ENCODE data around the gene CFDP1. TPM values are rescaled to one million over a fixed set of nuclear protein-coding genes. Genes with fewer than 3 reads are reported as not detected.
"Not testable (repeated sequence)": the region's sequence is repeated elsewhere in the genome, so short reads cannot be mapped to it uniquely, and the experiment has no call there.

Gene CFDP1
- total and polyA plus RNA-seq, 11 donors, result 17.7 to 60.6 (median 25.3) TPM

DNA sequence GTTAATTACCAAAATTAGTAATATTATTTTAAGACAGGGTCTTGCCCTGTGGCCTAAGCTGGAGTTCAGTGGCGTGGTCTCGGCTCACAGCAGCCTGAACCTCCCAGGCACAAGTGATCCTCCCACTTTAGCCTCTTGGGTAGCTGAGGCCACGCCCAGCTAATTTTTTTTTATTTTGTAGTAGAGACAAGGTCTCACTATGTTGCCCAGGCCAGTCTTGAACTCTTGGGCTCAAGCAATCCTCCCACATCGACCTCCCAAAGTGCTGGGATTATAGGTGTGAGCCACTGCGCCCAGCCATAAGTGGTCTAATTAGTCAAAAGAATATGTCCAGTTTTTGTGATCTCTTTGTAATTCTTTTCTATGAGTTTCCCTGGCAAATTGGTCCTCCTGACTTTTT is 12.0 kb upstream of the CFDP1 start:
- no peak overlapping the region for H3K27ac ChIP-seq
- ATAC-seq, result no peak
- TF ChIP-seq, protein P1, sequence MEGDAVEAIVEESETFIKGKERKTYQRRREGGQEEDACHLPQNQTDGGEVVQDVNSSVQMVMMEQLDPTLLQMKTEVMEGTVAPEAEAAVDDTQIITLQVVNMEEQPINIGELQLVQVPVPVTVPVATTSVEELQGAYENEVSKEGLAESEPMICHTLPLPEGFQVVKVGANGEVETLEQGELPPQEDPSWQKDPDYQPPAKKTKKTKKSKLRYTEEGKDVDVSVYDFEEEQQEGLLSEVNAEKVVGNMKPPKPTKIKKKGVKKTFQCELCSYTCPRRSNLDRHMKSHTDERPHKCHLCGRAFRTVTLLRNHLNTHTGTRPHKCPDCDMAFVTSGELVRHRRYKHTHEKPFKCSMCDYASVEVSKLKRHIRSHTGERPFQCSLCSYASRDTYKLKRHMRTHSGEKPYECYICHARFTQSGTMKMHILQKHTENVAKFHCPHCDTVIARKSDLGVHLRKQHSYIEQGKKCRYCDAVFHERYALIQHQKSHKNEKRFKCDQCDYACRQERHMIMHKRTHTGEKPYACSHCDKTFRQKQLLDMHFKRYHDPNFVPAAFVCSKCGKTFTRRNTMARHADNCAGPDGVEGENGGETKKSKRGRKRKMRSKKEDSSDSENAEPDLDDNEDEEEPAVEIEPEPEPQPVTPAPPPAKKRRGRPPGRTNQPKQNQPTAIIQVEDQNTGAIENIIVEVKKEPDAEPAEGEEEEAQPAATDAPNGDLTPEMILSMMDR (IDR thresholded peaks at IDR 0.05), result no peak
- TF ChIP-seq POLR2A (IDR thresholded peaks at IDR 0.05), result no peak
- DNase-seq, result no peak
- peaks cover 0 to 6% (median 0%) of the 10 kb centered on the region in 12 donors for H3K4me1 ChIP-seq
- H3K27me3 ChIP-seq, result no peaks in the 10 kb centered on the region
- H3K4me3 ChIP-seq, result no peak overlapping the region
- WGBS, 4 donors, result 70 to 84% (median 75%) methylated on average over 5 of the region's 5 CpGs
- intact Hi-C loops (cut with DNase I), result no loop called here
- no peaks in the 10 kb centered on the region for H3K9me3 ChIP-seq
- peaks cover 0 to 45% (median 31%) of the 10 kb centered on the region in 9 donors for H3K36me3 ChIP-seq

DNA sequence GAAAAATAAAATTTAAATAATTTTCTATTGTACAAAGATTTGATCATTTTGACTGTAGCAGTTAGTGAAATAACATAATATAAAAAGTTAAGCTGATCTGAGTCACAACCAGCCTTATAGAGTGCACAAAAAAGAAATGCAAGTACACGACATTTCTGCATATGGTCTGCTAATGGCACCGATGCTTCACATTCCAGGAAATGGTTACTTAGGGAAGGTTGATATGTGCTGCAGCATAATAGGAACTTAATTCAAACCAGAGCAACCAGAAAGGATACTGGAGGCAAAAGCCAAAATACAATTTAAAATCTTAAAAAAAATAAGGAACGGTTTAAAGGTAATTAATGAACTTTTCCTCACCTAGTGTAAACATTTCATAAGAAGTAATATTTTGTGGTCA is 10.0 kb upstream of the CFDP1 start:
- intact Hi-C loops (cut with DNase I), result no loop called here
- Histone ChIP-seq H3K27ac (no peak overlapping the region), H3K36me3 (peaks cover 0 to 25% (median 13%) of the 10 kb centered on the region in 9 donors), H3K4me3 (no peak overlapping the region), H3K9me3 (no peaks in the 10 kb centered on the region), H3K4me1 (peaks cover 0 to 6% (median 0%) of the 10 kb centered on the region in 12 donors), H3K27me3 (no peaks in the 10 kb centered on the region)
- 73 to 87% (median 84%) methylated on average over 3 of the region's 3 CpGs for WGBS, 4 donors
- DNase-seq (no peak), ATAC-seq (no peak)
- no peak for TF ChIP-seq POLR2A (IDR thresholded peaks at IDR 0.05)
- TF ChIP-seq, protein P1 (IDR thresholded peaks at IDR 0.05), result no peak

DNA sequence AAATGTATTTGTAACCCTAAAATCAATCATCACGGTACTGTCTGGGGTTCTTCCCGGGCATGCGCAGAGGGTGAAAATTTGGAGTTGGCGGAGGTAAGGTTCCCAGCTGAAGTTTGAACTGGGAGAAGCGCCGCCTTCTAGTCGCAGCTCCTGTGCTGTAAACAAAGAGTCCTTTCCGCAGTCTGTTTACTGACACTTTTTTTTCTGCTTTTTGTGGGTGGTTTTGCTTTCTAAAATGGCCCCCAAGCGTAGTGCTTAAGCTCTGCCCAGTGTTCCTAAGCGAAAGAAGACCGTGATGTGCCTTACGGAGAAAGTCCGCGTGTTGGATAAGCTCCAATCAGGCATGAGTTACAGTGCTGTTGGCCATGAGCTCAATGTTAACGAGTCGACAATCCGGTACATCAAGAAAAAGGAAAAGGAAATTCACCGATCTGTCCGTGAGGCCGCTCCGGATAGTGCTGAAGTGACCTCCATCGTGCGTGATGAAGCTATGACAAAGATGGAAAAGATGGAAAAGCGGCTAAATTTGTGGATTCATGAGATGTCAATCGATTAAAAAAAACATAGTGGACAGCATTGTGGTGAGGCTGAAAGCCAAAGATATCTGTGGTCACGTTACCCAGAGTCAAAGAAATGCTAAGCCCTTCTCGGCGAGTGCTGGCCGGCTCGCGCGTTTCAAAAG is 570 bp upstream of the CFDP1 start:
- Histone ChIP-seq H3K9me3 (no peaks in the 10 kb centered on the region), H3K36me3 (no peaks in the 10 kb centered on the region), H3K27ac (peak overlapping the region; percentile 85 to 98 (median 96)), H3K27me3 (no peaks in the 10 kb centered on the region), H3K4me3 (peak overlapping the region; percentile 49 to 96 (median 88)), H3K4me1 (peaks cover 0 to 27% (median 12%) of the 10 kb centered on the region in 12 donors)
- intact Hi-C loops (cut with DNase I), result loop anchor here in 1 of 10 donors (1.0 kb wide), 1 partner anchor 30 kb away; the partner anchor contains the start of gene TMEM170A
- WGBS, 4 donors, result 1 to 7% (median 2%) methylated on average over 32 of the region's 32 CpGs
- TF ChIP-seq, protein P1 (IDR thresholded peaks at IDR 0.05), result no peak
- TF ChIP-seq POLR2A (IDR thresholded peaks at IDR 0.05), result no peak
- DNase-seq (peak in 3 of 5 donors; percentile 64 to 79 (median 74)), ATAC-seq (peak; percentile 72 to 78 (median 78))

DNA sequence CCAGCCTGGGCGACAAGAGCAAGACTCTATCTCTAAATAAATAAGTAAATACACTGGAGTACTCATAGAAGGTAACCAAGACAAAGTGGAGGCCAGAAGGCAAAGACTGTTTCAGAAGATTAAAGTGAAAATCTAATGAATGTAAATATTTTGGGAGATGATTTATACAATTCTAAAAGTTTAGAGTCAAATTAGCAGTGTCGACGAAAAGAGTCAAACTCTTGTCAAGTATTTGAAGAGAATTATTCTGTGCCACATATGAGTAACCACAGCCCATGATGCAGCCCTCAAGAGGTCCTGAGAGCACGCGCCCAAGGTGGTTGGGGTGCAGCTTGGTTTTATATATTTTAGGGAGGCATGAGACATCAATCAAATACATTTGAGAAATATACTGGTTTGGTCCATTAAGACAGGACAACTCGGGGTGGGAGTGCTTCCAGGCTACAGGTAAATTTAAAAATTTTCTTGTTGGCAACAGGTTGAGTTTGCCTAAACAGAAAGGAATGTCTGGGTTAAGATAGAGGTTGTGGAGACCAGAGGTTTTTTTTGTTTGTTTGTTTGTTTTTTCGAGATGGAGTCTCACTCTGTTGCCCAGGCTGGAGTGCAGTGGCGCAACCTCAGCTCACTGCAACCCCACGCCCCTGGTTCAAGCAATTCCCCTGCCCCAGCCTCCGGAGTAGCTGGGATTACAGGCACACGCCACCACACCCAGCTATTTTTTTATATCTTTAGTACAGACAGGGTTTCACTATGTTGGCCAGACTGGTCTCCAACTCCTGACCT is 3.5 kb downstream of the CFDP1 start:
- no peak for DNase-seq
- TF ChIP-seq POLR2A (IDR thresholded peaks at IDR 0.05), result no peak
- TF ChIP-seq, protein P1 (IDR thresholded peaks at IDR 0.05), result no peak
- intact Hi-C loops (cut with DNase I), result no loop called here
- Histone ChIP-seq H3K27me3 (no peaks in the 10 kb centered on the region), H3K36me3 (no peaks in the 10 kb centered on the region), H3K27ac (no peak overlapping the region), H3K9me3 (no peaks in the 10 kb centered on the region), H3K4me1 (peaks cover 0 to 27% (median 12%) of the 10 kb centered on the region in 12 donors), H3K4me3 (no peak overlapping the region)
- no peak for ATAC-seq
- WGBS, 4 donors, result 86 to 96% (median 92%) methylated on average over 11 of the region's 11 CpGs

DNA sequence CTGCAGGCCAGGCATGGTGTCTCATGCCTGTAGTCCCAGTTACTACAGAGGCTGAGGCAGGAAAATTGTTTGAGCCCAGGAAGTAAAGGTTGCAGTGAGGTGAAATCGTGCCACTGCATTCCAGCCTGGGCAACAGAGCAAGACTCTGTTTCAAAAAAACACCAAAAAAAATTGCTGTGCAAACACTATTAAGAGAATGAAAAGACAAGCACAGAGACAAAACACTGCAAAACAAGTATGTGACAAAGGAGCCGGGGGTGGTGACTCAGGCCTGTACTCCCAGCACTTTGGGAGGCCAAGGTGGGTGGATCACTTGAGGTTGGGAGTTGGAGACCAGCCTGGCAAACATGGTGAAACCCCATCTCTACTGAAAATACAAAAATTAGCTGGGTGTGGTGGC is 6.8 kb downstream of the CFDP1 start:
- intact Hi-C loops (cut with DNase I); ATAC-seq; DNase-seq; H3K36me3 ChIP-seq; H3K4me3 ChIP-seq; H3K27me3 ChIP-seq; H3K9me3 ChIP-seq; H3K27ac ChIP-seq: not testable (repeated sequence)
- peaks cover 0 to 22% (median 5%) of the 10 kb centered on the region in 12 donors for H3K4me1 ChIP-seq
- 76 to 93% (median 85%) methylated on average over 2 of the region's 2 CpGs for WGBS, 4 donors

DNA sequence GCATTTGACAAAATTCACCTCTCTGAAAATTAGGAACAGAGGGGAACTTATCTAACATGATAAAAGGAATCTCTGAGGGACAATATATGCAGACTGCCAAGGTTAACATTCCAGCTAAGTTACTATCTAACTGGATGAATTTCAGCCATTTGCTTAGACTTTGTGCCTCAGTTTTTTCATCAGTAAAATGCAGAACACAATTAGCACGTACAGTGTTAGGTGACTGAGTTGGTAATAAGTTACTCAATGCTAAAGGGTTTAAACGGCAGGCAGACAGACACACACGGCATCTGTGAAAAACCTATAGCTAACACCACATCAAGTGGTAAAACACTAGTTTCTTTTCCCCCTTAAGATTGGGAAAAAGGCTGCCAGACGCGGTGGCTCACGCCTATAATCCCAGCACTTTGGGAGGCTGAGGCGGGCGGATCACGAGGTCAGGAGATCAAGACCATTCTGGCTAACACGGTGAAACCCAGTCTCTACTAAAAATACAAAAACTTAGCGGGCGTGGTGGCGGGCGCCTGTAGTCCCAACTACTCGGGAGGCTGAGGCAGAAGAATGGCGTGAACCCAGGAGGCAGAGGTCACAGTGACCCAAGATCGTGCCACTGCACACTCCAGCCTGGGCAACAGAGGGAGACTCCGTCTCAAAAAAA is 9.1 kb downstream of the CFDP1 start:
- H3K9me3 ChIP-seq; intact Hi-C loops (cut with DNase I); DNase-seq; H3K4me3 ChIP-seq; H3K27me3 ChIP-seq; H3K36me3 ChIP-seq: not testable (repeated sequence)
- H3K27ac ChIP-seq, result peak overlapping the region in 4 of 12 donors; percentile 12 to 39 (median 28)
- H3K4me1 ChIP-seq, result peaks cover 0 to 36% (median 21%) of the 10 kb centered on the region in 12 donors
- 73 to 83% (median 77%) methylated on average over 18 of the region's 18 CpGs for WGBS, 4 donors
- peak in 1 of 4 donors; percentile 30 for ATAC-seq

Measured in heart left ventricle (tissue), 16 donors.